Dendritic cell treated with granulocyte-macrophage colony-stimulating factor and Interleukin-4, amounts not matched to agents 40 ng/mL and 50 ng/mL, for 4 days (primary cell): ENCODE data around the gene ZNF444.

ENCODE experiments used
- H3K27ac Mint-ChIP-seq: one replicate; pipeline ENCODE4 v1.8.0; 2022; ENCODE audit warnings: mild to moderate bottlenecking, mixed read lengths
- H3K27me3 Mint-ChIP-seq: one replicate; pipeline ENCODE4 v1.8.0; 2022; ENCODE audit warnings: mild to moderate bottlenecking, mixed read lengths
- H3K36me3 Mint-ChIP-seq: one replicate; pipeline ENCODE4 v1.8.0; 2022; ENCODE audit warnings: low read depth, mixed read lengths
- H3K4me1 Mint-ChIP-seq: one replicate; pipeline ENCODE4 v1.8.0; 2022; ENCODE audit warnings: low read depth, mixed read lengths
- H3K4me3 Mint-ChIP-seq: one replicate; pipeline ENCODE4 v1.8.0; 2022; ENCODE audit warnings: mild to moderate bottlenecking, moderate library complexity, mixed read lengths
- H3K9me3 Mint-ChIP-seq: one replicate; pipeline ENCODE4 v1.8.0; 2022; ENCODE audit warnings: mixed read lengths
- intact Hi-C: fragments of 100-400 bp; cut with micrococcal nuclease; formaldehyde crosslinking; loops from one replicate; pipeline ENCODE4 v1.15.0; 2022

The ZNF444 gene

DNA sequence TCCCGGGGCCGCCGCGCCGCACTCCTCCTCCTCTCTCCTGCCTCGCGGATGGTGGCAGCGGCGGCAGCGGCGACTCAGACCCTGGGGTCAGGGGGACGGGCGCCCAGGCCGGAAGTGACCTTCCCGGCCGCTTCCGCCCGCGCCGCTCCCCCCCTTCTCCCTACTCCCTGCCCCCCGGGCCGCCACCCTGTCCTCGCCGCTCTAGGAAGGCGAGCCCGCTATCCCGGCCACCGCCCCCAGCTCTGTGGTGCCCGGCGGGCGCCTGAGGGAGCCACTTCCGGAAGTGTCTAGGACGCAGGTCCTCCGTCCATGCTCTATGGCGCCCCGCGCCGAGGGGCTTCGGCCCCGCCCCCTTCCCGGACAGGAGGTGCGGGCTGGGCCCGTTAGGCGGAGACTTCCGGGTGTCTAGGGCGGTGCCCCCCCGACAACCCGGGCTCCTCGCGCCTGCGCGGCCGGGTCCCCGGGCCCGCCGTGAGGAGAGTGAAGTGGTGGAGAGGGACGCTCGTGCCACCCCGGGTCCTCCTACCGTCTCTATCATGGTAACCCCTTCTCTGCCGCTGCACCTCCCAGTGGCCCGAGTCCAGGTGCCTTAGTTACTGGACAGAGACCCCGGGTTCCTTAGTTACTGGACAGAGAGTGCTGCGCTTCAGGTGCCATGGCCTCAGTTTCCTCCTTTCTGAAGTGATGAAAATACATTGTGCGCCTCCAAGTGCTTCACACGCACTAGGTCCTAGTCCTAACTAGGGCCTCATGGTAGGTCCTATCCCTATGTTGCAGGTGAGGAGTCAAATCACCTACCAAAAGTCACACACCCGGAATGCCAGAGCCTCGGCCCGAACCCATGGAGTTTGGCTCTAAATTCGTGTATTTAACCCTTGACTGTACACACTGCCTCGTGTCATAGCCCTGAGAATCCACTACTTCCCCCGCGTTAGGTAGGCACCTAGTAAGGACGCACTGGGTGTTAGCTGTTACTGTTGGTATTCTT, 19.6 kb upstream of the ZNF444 start, which contains the start of gene ZNF787:
Gene ZNF787, minus strand, starts transcription at position 116 of the 988 bp plus-strand sequence. CDS start 18,078 bp downstream, outside the sequence.
- peak within 1 kb of the TSS; percentile 95 for H3K4me3 Mint-ChIP-seq
- peaks cover 44% of the 10 kb centered on the region for H3K36me3 Mint-ChIP-seq
- intact Hi-C loops, result loop anchor here (1.0 kb wide), 3 partner anchors 10 to 194 kb away; no protein-coding TSS in a partner anchor
- H3K27ac Mint-ChIP-seq, result peak within 1 kb of the TSS; percentile 98
- H3K27me3 Mint-ChIP-seq, result no peaks in the 10 kb centered on the region
- H3K9me3 Mint-ChIP-seq, result no peaks in the 10 kb centered on the region
- peaks cover 36% of the 10 kb centered on the region for H3K4me1 Mint-ChIP-seq

DNA sequence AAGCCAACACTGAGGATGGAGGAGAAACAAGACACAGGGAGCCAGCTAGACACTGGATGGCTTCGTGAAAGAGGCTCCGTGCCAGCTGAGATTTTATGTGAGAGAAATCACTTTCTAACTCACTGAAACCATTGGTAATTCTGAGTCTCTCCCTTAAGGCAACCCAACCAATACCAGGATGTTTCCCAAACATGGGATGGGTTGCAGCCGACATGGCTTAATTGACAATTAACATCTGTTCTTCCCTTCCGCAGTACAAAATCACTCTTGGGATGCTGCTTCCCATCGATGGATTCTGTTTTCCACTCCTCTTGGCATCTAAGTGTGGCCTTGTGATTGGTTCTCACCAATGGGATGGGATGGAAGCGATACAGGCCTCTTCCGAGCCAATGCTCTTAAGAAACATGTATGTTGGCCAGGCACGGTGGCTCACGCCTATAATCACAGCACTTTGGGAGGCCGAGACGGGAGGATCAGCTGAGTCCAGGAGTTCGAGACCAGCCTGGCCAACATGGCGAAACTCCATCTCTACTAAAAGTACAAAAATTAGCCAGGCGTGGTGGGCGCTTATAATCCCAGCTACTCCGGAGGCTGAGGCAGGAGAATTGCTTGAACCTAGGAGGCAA, 17.7 kb upstream of the ZNF444 start:
- intact Hi-C loops, result no loop called here
- no peak overlapping the region for H3K4me3 Mint-ChIP-seq
- H3K27ac Mint-ChIP-seq, result no peak overlapping the region
- H3K27me3 Mint-ChIP-seq, result no peaks in the 10 kb centered on the region
- H3K4me1 Mint-ChIP-seq, result peaks cover 20% of the 10 kb centered on the region
- peaks cover 28% of the 10 kb centered on the region for H3K36me3 Mint-ChIP-seq
- no peaks in the 10 kb centered on the region for H3K9me3 Mint-ChIP-seq

GRCh38 chr19:56124578-56124977, 16.5 kb upstream of the ZNF444 start:
- Mint-ChIP-seq H3K27ac (no peak overlapping the region), H3K4me1 (peaks cover 8% of the 10 kb centered on the region), H3K36me3 (peaks cover 16% of the 10 kb centered on the region), H3K4me3 (no peak overlapping the region), H3K9me3 (no peaks in the 10 kb centered on the region), H3K27me3 (no peaks in the 10 kb centered on the region)
- intact Hi-C loops, result no loop called here

- intact Hi-C loops, result no loop called here
- Mint-ChIP-seq H3K27me3 (no peaks in the 10 kb centered on the region), H3K9me3 (no peaks in the 10 kb centered on the region), H3K27ac (no peak overlapping the region), H3K4me3 (no peak overlapping the region), H3K36me3 (peaks cover 5% of the 10 kb centered on the region), H3K4me1 (no peaks in the 10 kb centered on the region)
Observed at GRCh38 chr19:56125806-56126590, 15.1 kb upstream of the ZNF444 start.

- Mint-ChIP-seq H3K36me3 (no peaks in the 10 kb centered on the region), H3K4me1 (no peaks in the 10 kb centered on the region), H3K27me3 (no peaks in the 10 kb centered on the region), H3K9me3 (no peaks in the 10 kb centered on the region), H3K27ac (no peak overlapping the region), H3K4me3 (no peak overlapping the region)
- intact Hi-C loops, result no loop called here
Observed at GRCh38 chr19:56126983-56127780, 13.9 kb upstream of the ZNF444 start.

DNA sequence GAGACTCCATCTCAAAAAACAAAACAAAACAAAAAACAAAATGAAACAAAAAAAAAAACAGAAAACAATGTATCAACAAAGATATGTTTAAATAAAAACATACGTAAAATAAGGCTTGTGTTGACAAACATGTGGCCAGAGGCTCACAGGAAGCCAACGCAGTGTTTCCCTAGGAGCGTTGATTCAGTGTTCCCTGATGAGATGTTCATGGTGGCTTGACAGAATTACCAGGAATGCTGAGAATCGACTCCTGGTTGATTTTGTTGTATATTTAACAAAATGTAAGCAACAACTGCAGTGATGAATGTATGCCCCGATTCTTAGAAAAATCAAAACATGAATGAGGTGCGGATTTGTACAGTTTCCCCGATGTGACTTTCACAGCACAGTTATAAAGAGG, 11.1 kb upstream of the ZNF444 start:
- H3K9me3 Mint-ChIP-seq, result no peaks in the 10 kb centered on the region
- H3K27me3 Mint-ChIP-seq, result no peaks in the 10 kb centered on the region
- H3K4me3 Mint-ChIP-seq, result no peak overlapping the region
- peaks cover 12% of the 10 kb centered on the region for H3K4me1 Mint-ChIP-seq
- intact Hi-C loops, result no loop called here
- no peak overlapping the region for H3K27ac Mint-ChIP-seq
- no peaks in the 10 kb centered on the region for H3K36me3 Mint-ChIP-seq

GRCh38 chr19:56131651-56132050, 9.4 kb upstream of the ZNF444 start:
- Mint-ChIP-seq H3K27ac (no peak overlapping the region), H3K4me1 (peaks cover 12% of the 10 kb centered on the region), H3K27me3 (no peaks in the 10 kb centered on the region), H3K4me3 (no peak overlapping the region), H3K9me3 (no peaks in the 10 kb centered on the region), H3K36me3 (no peaks in the 10 kb centered on the region)
- intact Hi-C loops, result no loop called here

- no peaks in the 10 kb centered on the region for H3K9me3 Mint-ChIP-seq
- no peaks in the 10 kb centered on the region for H3K36me3 Mint-ChIP-seq
- no peaks in the 10 kb centered on the region for H3K27me3 Mint-ChIP-seq
- H3K27ac Mint-ChIP-seq, result no peak overlapping the region
- no peak overlapping the region for H3K4me3 Mint-ChIP-seq
- peaks cover 12% of the 10 kb centered on the region for H3K4me1 Mint-ChIP-seq
- intact Hi-C loops, result no loop called here
Observed at GRCh38 chr19:56132316-56132822, 8.7 kb upstream of the ZNF444 start.

- H3K36me3 Mint-ChIP-seq, result no peaks in the 10 kb centered on the region
- H3K9me3 Mint-ChIP-seq, result no peaks in the 10 kb centered on the region
- peak overlapping the region; percentile 5 for H3K27ac Mint-ChIP-seq
- intact Hi-C loops, result no loop called here
- H3K27me3 Mint-ChIP-seq, result no peaks in the 10 kb centered on the region
- no peak overlapping the region for H3K4me3 Mint-ChIP-seq
- H3K4me1 Mint-ChIP-seq, result peaks cover 24% of the 10 kb centered on the region
Observed at GRCh38 chr19:56133858-56134653, 7.0 kb upstream of the ZNF444 start.

DNA sequence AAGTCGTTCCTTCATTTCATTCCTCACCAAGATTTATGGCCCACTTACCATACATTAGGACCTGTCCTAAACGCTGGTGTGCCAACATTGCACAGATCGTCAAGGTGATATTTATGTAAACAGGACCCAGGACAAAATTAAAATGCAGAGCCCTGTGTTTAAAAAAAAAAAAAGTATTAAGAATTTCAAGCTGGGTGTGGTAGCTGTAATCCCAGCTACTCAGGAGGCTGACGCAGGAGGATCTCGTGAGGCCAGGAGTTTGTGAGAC, 6.5 kb upstream of the ZNF444 start:
- Mint-ChIP-seq H3K4me3 (no peak overlapping the region), H3K27ac (peak overlapping the region; percentile 5), H3K9me3 (no peaks in the 10 kb centered on the region), H3K27me3 (no peaks in the 10 kb centered on the region), H3K36me3 (no peaks in the 10 kb centered on the region), H3K4me1 (peaks cover 29% of the 10 kb centered on the region)
- intact Hi-C loops, result no loop called here

DNA sequence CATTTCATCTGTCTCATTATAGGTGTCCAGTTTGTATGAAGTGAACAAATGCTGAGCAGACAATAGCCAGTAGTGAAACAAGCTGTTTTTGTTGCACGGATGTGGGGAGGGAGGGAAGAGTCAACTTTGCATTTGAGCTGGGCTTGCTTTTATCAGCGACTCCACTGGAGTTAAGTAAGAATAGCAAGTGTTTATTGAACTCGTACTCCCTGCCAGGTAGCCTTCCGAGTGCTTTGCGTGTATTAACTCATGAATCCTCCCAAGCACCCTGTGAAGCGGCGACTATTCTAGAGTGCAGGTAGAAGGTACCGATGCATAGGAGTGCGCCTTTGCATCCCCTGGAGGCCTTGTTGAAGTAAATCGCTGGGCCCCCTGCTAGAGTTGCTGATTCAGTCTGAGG, 4.7 kb upstream of the ZNF444 start:
- H3K4me1 Mint-ChIP-seq, result peaks cover 38% of the 10 kb centered on the region
- no peak overlapping the region for H3K4me3 Mint-ChIP-seq
- H3K36me3 Mint-ChIP-seq, result peaks cover 6% of the 10 kb centered on the region
- intact Hi-C loops, result no loop called here
- H3K9me3 Mint-ChIP-seq, result no peaks in the 10 kb centered on the region
- H3K27ac Mint-ChIP-seq, result no peak overlapping the region
- no peaks in the 10 kb centered on the region for H3K27me3 Mint-ChIP-seq

DNA sequence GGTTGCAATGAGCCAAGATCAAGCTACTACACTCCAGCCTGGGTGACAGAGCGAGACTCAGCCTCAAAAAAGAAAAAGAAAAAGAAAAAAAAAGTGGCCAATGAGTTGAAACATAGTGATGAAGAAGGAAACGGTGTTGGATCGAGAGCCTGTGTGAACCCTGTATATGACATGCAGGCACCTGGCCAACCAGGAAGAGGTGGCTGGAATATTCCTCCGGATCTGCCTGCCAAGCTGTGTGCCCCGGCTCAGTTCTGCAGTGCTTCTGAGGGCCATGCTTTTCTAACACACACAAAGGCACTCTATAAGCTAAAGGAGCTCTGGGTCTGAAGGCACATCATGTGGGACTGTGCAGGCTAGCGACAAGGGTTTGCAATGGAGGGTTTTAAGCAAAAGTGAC, 3.7 kb upstream of the ZNF444 start:
- no peak overlapping the region for H3K4me3 Mint-ChIP-seq
- intact Hi-C loops, result no loop called here
- no peaks in the 10 kb centered on the region for H3K27me3 Mint-ChIP-seq
- H3K36me3 Mint-ChIP-seq, result peaks cover 6% of the 10 kb centered on the region
- no peak overlapping the region for H3K27ac Mint-ChIP-seq
- no peaks in the 10 kb centered on the region for H3K9me3 Mint-ChIP-seq
- H3K4me1 Mint-ChIP-seq, result peaks cover 43% of the 10 kb centered on the region

DNA sequence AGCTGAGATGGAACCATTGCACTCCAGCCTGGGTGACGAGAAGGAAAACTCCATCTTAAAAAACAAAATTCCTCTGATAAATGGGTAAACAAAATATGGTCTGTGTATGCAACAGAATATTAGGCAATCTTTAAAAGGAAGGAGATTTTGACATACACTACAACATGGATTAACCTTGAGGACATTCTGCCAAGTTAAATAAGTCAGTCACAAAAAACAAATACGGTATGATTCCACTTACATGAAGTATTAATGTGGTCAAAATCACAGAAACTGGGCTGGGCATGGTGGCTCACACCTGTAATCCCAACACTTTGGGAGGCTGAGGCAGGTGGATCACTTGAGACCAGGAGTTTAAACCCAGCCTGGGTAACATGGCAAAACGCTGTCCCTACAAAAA, 3.0 kb upstream of the ZNF444 start:
- Mint-ChIP-seq H3K27ac (no peak overlapping the region), H3K4me3 (no peak overlapping the region), H3K27me3 (no peaks in the 10 kb centered on the region)

More for the DNA sequence above, 3.0 kb upstream of the ZNF444 start:
- intact Hi-C loops, result no loop called here
- H3K36me3 Mint-ChIP-seq, result peaks cover 6% of the 10 kb centered on the region
- H3K9me3 Mint-ChIP-seq, result no peaks in the 10 kb centered on the region
- H3K4me1 Mint-ChIP-seq, result peaks cover 48% of the 10 kb centered on the region
